ENCODE data around the gene USB1. TPM values are rescaled to one million over a fixed set of nuclear protein-coding genes. Genes with fewer than 3 reads are reported as not detected.

Gene USB1
- total RNA-seq, 1 experiment from 2014 or later = 91.2 TPM

- TF ChIP-seq CTCF (IDR thresholded peaks at IDR 0.05; ENCODE audit: insufficient read depth in 1 of 2, low read depth in 1 of 2, low read length in 1 of 2, severe bottlenecking in 1 of 2, unreplicated experiment in 1 of 2) = no peak
- no peak for DNase-seq
- no peaks in the 10 kb centered on the region for H3K27me3 ChIP-seq (replicated peaks; ENCODE audit: control insufficient read depth, insufficient read depth, low read length)
- H3K4me1 ChIP-seq = peaks cover 10% of the 10 kb centered on the region; the same call in 1 of the 2 replicates
- intact Hi-C loops (cut with micrococcal nuclease; ENCODE audit: unreplicated experiment) = no loop called here
- Mint-ChIP-seq H3K36me3 (ENCODE audit: insufficient read depth, unreplicated experiment) (no peaks in the 10 kb centered on the region), H3K27ac (ENCODE audit: unreplicated experiment) (peak overlapping the region; percentile 30), H3K4me3 (ENCODE audit: unreplicated experiment) (no peak overlapping the region), H3K9me3 (ENCODE audit: unreplicated experiment) (no peaks in the 10 kb centered on the region), H3K27me3 (ENCODE audit: insufficient read depth, unreplicated experiment) (no peaks in the 10 kb centered on the region), H3K4me1 (ENCODE audit: low read depth, unreplicated experiment) (no peaks in the 10 kb centered on the region)
- BruUV-seq (replicated peaks) = no TSS peak
- H3K36me3 ChIP-seq (ENCODE audit: control insufficient read depth, insufficient read depth, low read length) = peaks cover 3% of the 10 kb centered on the region; the same call in 1 of the 2 replicates
- H3K4me3 ChIP-seq (ENCODE audit: low read depth, low read length) = no peak overlapping the region
- CTCF ChIA-PET = interaction anchor here (0.6 to 1.2 kb wide), 2 partner anchors 54 to 248 kb away, joined by 3 read pairs; no protein-coding TSS in a partner anchor
- POLR2A ChIA-PET = interaction anchor here (0.6 to 1.4 kb wide), 2 partner anchors 19 to 86 kb away, joined by 3 to 13 read pairs; partner anchors contain the start of gene CFAP20
- no peaks in the 10 kb centered on the region for H3K9me3 ChIP-seq
These were observed 42.5 kb downstream of the USB1 start for GRCh38 chr16:58043571-58044155.

- POLR2A ChIA-PET = interaction anchor here (0.6 to 1.4 kb wide), 2 partner anchors 20 to 85 kb away, joined by 3 to 13 read pairs; partner anchors contain the start of gene CFAP20
- Histone ChIP-seq H3K9me3 (no peaks in the 10 kb centered on the region), H3K36me3 (ENCODE audit: control insufficient read depth, insufficient read depth, low read length) (peaks cover 3% of the 10 kb centered on the region; the same call in 1 of the 2 replicates), H3K4me1 (peaks cover 10% of the 10 kb centered on the region; the same call in 1 of the 2 replicates), H3K27me3 (replicated peaks; ENCODE audit: control insufficient read depth, insufficient read depth, low read length) (no peaks in the 10 kb centered on the region), H3K4me3 (ENCODE audit: low read depth, low read length) (no peak overlapping the region)
- no peaks in the 10 kb centered on the region for H3K9me3 Mint-ChIP-seq (ENCODE audit: unreplicated experiment)
- H3K27ac Mint-ChIP-seq (ENCODE audit: unreplicated experiment) = no peak overlapping the region
- no peaks in the 10 kb centered on the region for H3K27me3 Mint-ChIP-seq (ENCODE audit: insufficient read depth, unreplicated experiment)
- H3K36me3 Mint-ChIP-seq (ENCODE audit: insufficient read depth, unreplicated experiment) = no peaks in the 10 kb centered on the region
- no peak for TF ChIP-seq CTCF (IDR thresholded peaks at IDR 0.05; ENCODE audit: insufficient read depth in 1 of 2, low read depth in 1 of 2, low read length in 1 of 2, severe bottlenecking in 1 of 2, unreplicated experiment in 1 of 2)
- no peak for DNase-seq
- no peaks in the 10 kb centered on the region for H3K4me1 Mint-ChIP-seq (ENCODE audit: low read depth, unreplicated experiment)
- intact Hi-C loops (cut with micrococcal nuclease; ENCODE audit: unreplicated experiment) = no loop called here
- CTCF ChIA-PET = interaction anchor here (1.2 kb wide), 1 partner anchor 53 kb away, joined by 3 read pairs; no protein-coding TSS in a partner anchor
- no TSS peak for BruUV-seq (replicated peaks)
- no peak overlapping the region for H3K4me3 Mint-ChIP-seq (ENCODE audit: unreplicated experiment)
These were observed 43.2 kb downstream of the USB1 start for GRCh38 chr16:58044266-58045019.

GRCh38 chr16:58045096-58045495, 43.9 kb downstream of the USB1 start:
- no peaks in the 10 kb centered on the region for H3K36me3 Mint-ChIP-seq (ENCODE audit: insufficient read depth, unreplicated experiment)
- no peaks in the 10 kb centered on the region for H3K9me3 ChIP-seq
- no peak for DNase-seq
- H3K4me1 Mint-ChIP-seq (ENCODE audit: low read depth, unreplicated experiment) = peaks cover 2% of the 10 kb centered on the region
- ChIA-PET CTCF (no interaction called here), POLR2A (no interaction called here)
- H3K27ac Mint-ChIP-seq (ENCODE audit: unreplicated experiment) = no peak overlapping the region
- H3K9me3 Mint-ChIP-seq (ENCODE audit: unreplicated experiment) = no peaks in the 10 kb centered on the region
- peaks cover 14% of the 10 kb centered on the region; the same call in 1 of the 2 replicates for H3K4me1 ChIP-seq
- TF ChIP-seq CTCF (IDR thresholded peaks at IDR 0.05; ENCODE audit: insufficient read depth in 1 of 2, low read depth in 1 of 2, low read length in 1 of 2, severe bottlenecking in 1 of 2, unreplicated experiment in 1 of 2) = no peak
- no peaks in the 10 kb centered on the region for H3K27me3 Mint-ChIP-seq (ENCODE audit: insufficient read depth, unreplicated experiment)
- H3K4me3 ChIP-seq (ENCODE audit: low read depth, low read length) = no peak overlapping the region
- BruUV-seq (replicated peaks) = no TSS peak
- peaks cover 3% of the 10 kb centered on the region; the same call in 1 of the 2 replicates for H3K36me3 ChIP-seq (ENCODE audit: control insufficient read depth, insufficient read depth, low read length)
- intact Hi-C loops (cut with micrococcal nuclease; ENCODE audit: unreplicated experiment) = no loop called here
- no peaks in the 10 kb centered on the region for H3K27me3 ChIP-seq (replicated peaks; ENCODE audit: control insufficient read depth, insufficient read depth, low read length)
- no peak overlapping the region for H3K4me3 Mint-ChIP-seq (ENCODE audit: unreplicated experiment)

Measured in Caco-2 (cell line).